K562 (cell line): Measurements from ENCODE around the gene IL18RAP. TPM values are rescaled to one million over a fixed set of nuclear protein-coding genes. Genes with fewer than 3 reads are reported as not detected.

Source experiments
- ATAC-seq: fragments of 200-7000 bp; cut with Tn5 transposase; 3 replicates; pipeline ENCODE4 v1.9.1; 2020; ENCODE audit warnings: moderate library complexity
- BruUV-seq: library from RNA; stranded (reverse); fragments of 400-500 nt; replicated peaks from 2 replicates; lab custom pipeline; 2021; lab: Mats Ljungman, UMichigan
- CTCF ChIA-PET: fragments of 300-600 bp; formaldehyde crosslinking; extraction: SDS; loops from one replicate; lab custom pipeline; 2021; ENCODE audit warnings: low intra/inter-chr PET ratio; lab: Yijun Ruan, JAX
- POLR2A ChIA-PET: fragments of 300-600, 350-650 bp; sonication (Branson Sonifier 250); formaldehyde crosslinking; extraction: SDS; loops from one replicate; lab custom pipeline; 2021; ENCODE audit warnings: antibody characterized with exemption, inconsistent platforms; lab: Yijun Ruan, JAX
- DNase-seq, 4 experiments: peaks; one replicate each; pipeline versions ENCODE4 v3.0.0 to v3.0.0-alpha.2; 2011 to 2018; ENCODE audit warnings: low spot score in 3 of 4, mixed read lengths in 3 of 4; ENCODE audit errors: extremely low read depth in 1 of 4
- FAIRE-seq: peaks from 2 replicates; lab custom pipeline; 2011; peaks lifted over from hg19 to GRCh38; lab: Jason Lieb, UNC
- H2AFZ ChIP-seq: 2 replicates; pipeline ENCODE4 v1.6.0; 2011; ENCODE audit warnings: low read depth, low read length, control low read depth, inconsistent platforms
- H3K27ac ChIP-seq: fragments of 200-600 bp; 3 replicates; pipeline ENCODE4 v1.8.0; 2011; ENCODE audit warnings: low read depth, mild to moderate bottlenecking, control low read depth, inconsistent platforms, low read length, moderate library complexity, mixed read lengths; ENCODE audit errors: extremely low read depth
- H3K27me3 ChIP-seq, 2 experiments: fragments of 300-600 bp in 1 of 2; 2 replicates in 1 of 2; 3 replicates in 1 of 2; pipeline versions ENCODE4 v1.6.0 to v1.8.0; 2011; ENCODE audit warnings: inconsistent platforms in 2 of 2, low read length in 2 of 2, mild to moderate bottlenecking in 1 of 2, mixed read lengths in 1 of 2, moderate library complexity in 1 of 2; ENCODE audit not compliant: control insufficient read depth in 2 of 2, insufficient read depth in 2 of 2
- H3K36me3 ChIP-seq: fragments of 300-600 bp; 3 replicates; pipeline ENCODE4 v1.8.0; 2011; ENCODE audit warnings: mild to moderate bottlenecking, low read length, inconsistent platforms; ENCODE audit not compliant: control insufficient read depth, insufficient read depth
- H3K4me1 ChIP-seq, 2 experiments: fragments of 200-600 bp in 1 of 2; replicated peaks in 1 of 2; 2 replicates in 1 of 2; 3 replicates in 1 of 2; pipeline versions ENCODE4 v1.5.1 to v1.8.0; 2011; ENCODE audit warnings: inconsistent platforms in 2 of 2, low read length in 2 of 2, mild to moderate bottlenecking in 1 of 2, mixed read lengths in 1 of 2, moderate library complexity in 1 of 2; ENCODE audit not compliant: control insufficient read depth in 2 of 2, insufficient read depth in 2 of 2
- H3K4me2 ChIP-seq: 2 replicates; pipeline ENCODE4 v1.6.1; 2011; ENCODE audit warnings: low read length, control low read depth, inconsistent platforms, mixed read lengths; ENCODE audit not compliant: insufficient read depth
- H3K4me3 ChIP-seq: fragments of 200-600 bp; sonication (generic), shearing (Covaris generic); 2 replicates; pipeline ENCODE4 v1.5.1; 2016; ENCODE audit warnings: control low read depth, inconsistent platforms
- H3K79me2 ChIP-seq: fragments of 200-600 bp; 3 replicates; pipeline ENCODE4 v1.8.0; 2011; ENCODE audit warnings: low read length, inconsistent platforms; ENCODE audit not compliant: control insufficient read depth, insufficient read depth
- H3K9ac ChIP-seq, 2 experiments: 2 replicates each; pipeline versions ENCODE4 v1.6.0 to v1.6.1; 2011; ENCODE audit warnings: low read depth in 2 of 2, low read length in 2 of 2, control low read depth in 1 of 2, inconsistent platforms in 1 of 2, mild to moderate bottlenecking in 1 of 2, mixed read lengths in 1 of 2; ENCODE audit not compliant: insufficient read depth in 1 of 2
- H3K9me1 ChIP-seq: one replicate; pipeline ENCODE4 v1.6.0; 2011; ENCODE audit warnings: inconsistent platforms, mild to moderate bottlenecking, low read length, moderate library complexity; ENCODE audit not compliant: control insufficient read depth, insufficient read depth
- H3K9me3 ChIP-seq: replicated peaks from 2 replicates; pipeline ENCODE4 v1.5.1; 2011; ENCODE audit warnings: low read depth, low read length, inconsistent platforms; ENCODE audit not compliant: control insufficient read depth, insufficient read depth
- H4K20me1 ChIP-seq: replicated peaks from 2 replicates; pipeline ENCODE4 v1.6.1; 2011; ENCODE audit warnings: low read length, inconsistent platforms, mixed read lengths; ENCODE audit not compliant: control insufficient read depth, insufficient read depth
- BCL6 ChIP-seq: fragments of 250-450 bp; sonication (Bioruptor Pico); IDR thresholded peaks from 2 replicates; pipeline ENCODE4 v1.4.0; 2020
- BRF1 ChIP-seq: IDR thresholded peaks from 3 replicates; pipeline ENCODE4 v1.6.1; 2011; ENCODE audit warnings: borderline replicate concordance, mild to moderate bottlenecking; ENCODE audit not compliant: insufficient read length; ENCODE audit errors: extremely low read depth
- FOXJ2 ChIP-seq: fragments of 200-800 bp; sonication (Bioruptor generic); IDR thresholded peaks from 2 replicates; pipeline ENCODE4 v1.6.1; 2016; ENCODE audit warnings: missing genetic modification characterization, missing compliant biosample characterization
- FOXM1 ChIP-seq, 2 experiments: fragments of 450-650 bp in 1 of 2; sonication (generic) in 1 of 2; formaldehyde crosslinking in 1 of 2; IDR thresholded peaks; 2 replicates each; pipeline versions ENCODE4 v1.6.1 to v1.9.0; 2017 to 2022; ENCODE audit warnings: low read depth in 2 of 2, mild to moderate bottlenecking in 2 of 2, missing genetic modification reagents in 1 of 2, moderate library complexity in 1 of 2
- GATA2 ChIP-seq: sonication (generic); formaldehyde crosslinking; IDR thresholded peaks from 2 replicates; pipeline ENCODE4 v1.4.0; 2020; ENCODE audit warnings: mild to moderate bottlenecking, missing genetic modification reagents
- LEF1 ChIP-seq: fragments of 450-650 bp; IDR thresholded peaks from 2 replicates; pipeline ENCODE4 v1.6.1; 2016; ENCODE audit warnings: mild to moderate bottlenecking
- MTA1 ChIP-seq: fragments of 450-650 bp; IDR thresholded peaks from 2 replicates; pipeline ENCODE4 v1.6.1; 2017; ENCODE audit warnings: borderline replicate concordance
- NCOA4 ChIP-seq: fragments of 450-650 bp; IDR thresholded peaks from 2 replicates; pipeline ENCODE4 v1.6.1; 2018; ENCODE audit warnings: mild to moderate bottlenecking; ENCODE audit not compliant: partially characterized antibody
- NR4A1 ChIP-seq, 2 experiments: fragments of 250-450 bp in 1 of 2; fragments of 450-650 bp in 1 of 2; sonication (Bioruptor Pico) in 1 of 2; IDR thresholded peaks; 2 replicates each; pipeline versions ENCODE4 v1.4.0 to v1.6.1; 2016 to 2020; ENCODE audit warnings: mild to moderate bottlenecking in 2 of 2, missing compliant biosample characterization in 1 of 2, missing genetic modification characterization in 1 of 2, moderate library complexity in 1 of 2
- PHF21A ChIP-seq: fragments of 450-650 bp; IDR thresholded peaks from 2 replicates; pipeline ENCODE4 v1.6.1; 2017; ENCODE audit warnings: low read depth, borderline replicate concordance
- PHTF2 ChIP-seq: fragments of 250-450 bp; sonication (Bioruptor Pico); IDR thresholded peaks from 2 replicates; pipeline ENCODE4 v1.5.0; 2021; ENCODE audit warnings: mild to moderate bottlenecking
- RCOR1 ChIP-seq, 2 experiments: IDR thresholded peaks; 2 replicates each; pipeline ENCODE4 v1.6.1; 2012; ENCODE audit warnings: low read depth in 2 of 2, low read length in 2 of 2, borderline replicate concordance in 1 of 2, improper control_type of control experiment in 1 of 2
- SAFB ChIP-seq: fragments of 200-400 bp; formaldehyde crosslinking; IDR thresholded peaks from 2 replicates; pipeline ENCODE4 v1.6.1; 2017; ENCODE audit warnings: low read depth, low read length, borderline replicate concordance
- SRSF7 ChIP-seq: fragments of 200-400 bp; formaldehyde crosslinking; optimal IDR thresholded peaks from 2 replicates; pipeline ENCODE3; 2017; ENCODE audit warnings: mild to moderate bottlenecking, low read depth, low read length
- TSHZ1 ChIP-seq: fragments of 250-450 bp; sonication (Bioruptor Pico); IDR thresholded peaks from 2 replicates; pipeline ENCODE4 v1.4.0; 2020; ENCODE audit warnings: mild to moderate bottlenecking, moderate library complexity
- WGBS: fragments of 100-300 bp; shearing (Covaris generic); methylation state at CpG from one replicate; pipeline ENCODE4 v1.1.6; 2016; ENCODE audit warnings: low coverage, mixed read lengths; ENCODE audit not compliant: insufficient coverage; ENCODE audit errors: missing lambda C conversion rate; 5-methylcytosine and 5-hydroxymethylcytosine counted together
- in situ Hi-C: fragments of 300-500 bp; cut with MboI; formaldehyde crosslinking; loops from 4 replicates; pipeline ENCODE4 v1.15.0; 2018; ENCODE audit warnings: inconsistent platforms, mixed read lengths
- intact Hi-C: fragments of 100-400 bp; cut with micrococcal nuclease; formaldehyde crosslinking; loops from 2 replicates; pipeline ENCODE4 v1.14.2; 2022
- polyA plus RNA-seq, 8 experiments: library from polyadenylated mRNA; depleted of rRNA in 4 of 8; stranded (reverse) in 5 of 8; unstranded in 3 of 8; fragments of >200 nt; fragmentation: Nextera tagmentation in 2 of 8; fragmentation: Illumina TruSeq in 1 of 8; extraction: Ambion mirVana in 2 of 8; extraction: Trizol in 1 of 8; gene quantifications; 2 replicates each; pipeline versions ENCODE4 v1.2.1 to v1.2.3, GENCODE V29; 2011 to 2014; ENCODE audit warnings: inconsistent platforms in 1 of 8, missing spikeins in 1 of 8
- total RNA-seq, 7 experiments: library from RNA; depleted of rRNA in 6 of 7; stranded (reverse); fragments of >200 nt in 6 of 7; fragmentation: Illumina TruSeq in 2 of 7; extraction: Trizol in 2 of 7; gene quantifications; 2 replicates each; pipeline versions ENCODE4 v1.2.1 to v1.2.3, GENCODE V29; 2011 to 2021; ENCODE audit warnings: low replicate concordance in 1 of 7
- TF ChIP-seq, protein P1 (sequence below): IDR thresholded peaks from 3 replicates; pipeline ENCODE4 v1.6.1; 2011; ENCODE audit warnings: borderline replicate concordance, mild to moderate bottlenecking; ENCODE audit not compliant: insufficient read length, insufficient read depth

IL18RAP gene
- total and polyA plus RNA-seq, 9 of the 15 experiments (the other 6 are each of a cell fraction or from before 2014, with no cell fraction given): 1.1 to 20.5 (median 5.8) TPM

GRCh38 chr2:102418421-102418961, 4.5 kb upstream of the IL18RAP start:
- POLR2A ChIA-PET: no interaction called here
- TF ChIP-seq PHF21A (no peak), BRF1 (no peak), SAFB (no peak), RCOR1 (IDR thresholded peaks at IDR 0.05; ENCODE audit: borderline replicate concordance in 1 of 2, low read depth in 2 of 2, low read length in 2 of 2) (peak in 1 of 2 experiments; percentile 91; a peak in 2 of 4 replicates), GATA2 (CRISPR knock-in tag) (peak; percentile 41; the same call in 1 of the 2 replicates), TSHZ1 (CRISPR knock-in tag) (no peak), FOXJ2 (no peak), MTA1 (0 out of 2 replicates have a peak, but pooled peaks have one; percentile 47), BCL6 (CRISPR knock-in tag) (no peak), FOXM1 (IDR thresholded peaks at IDR 0.05; ENCODE audit: low read depth) (no peak), FOXM1 (CRISPR knock-in tag; IDR thresholded peaks at IDR 0.05; ENCODE audit: low read depth) (no peak), LEF1 (no peak; the same call in 1 of the 2 replicates), PHTF2 (CRISPR knock-in tag) (no peak), NCOA4 (no peak), SRSF7 (no peak), NR4A1 (CRISPR knock-in tag; IDR thresholded peaks at IDR 0.05) (no peak), NR4A1 (tag; IDR thresholded peaks at IDR 0.05) (no peak)
- TF ChIP-seq, protein P1, sequence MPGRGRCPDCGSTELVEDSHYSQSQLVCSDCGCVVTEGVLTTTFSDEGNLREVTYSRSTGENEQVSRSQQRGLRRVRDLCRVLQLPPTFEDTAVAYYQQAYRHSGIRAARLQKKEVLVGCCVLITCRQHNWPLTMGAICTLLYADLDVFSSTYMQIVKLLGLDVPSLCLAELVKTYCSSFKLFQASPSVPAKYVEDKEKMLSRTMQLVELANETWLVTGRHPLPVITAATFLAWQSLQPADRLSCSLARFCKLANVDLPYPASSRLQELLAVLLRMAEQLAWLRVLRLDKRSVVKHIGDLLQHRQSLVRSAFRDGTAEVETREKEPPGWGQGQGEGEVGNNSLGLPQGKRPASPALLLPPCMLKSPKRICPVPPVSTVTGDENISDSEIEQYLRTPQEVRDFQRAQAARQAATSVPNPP: no peak

More at GRCh38 chr2:102418421-102418961, 4.5 kb upstream of the IL18RAP start:
- DNase-seq (peak in 2 of 4 experiments; percentile 69 to 80), FAIRE-seq (peak; percentile 80), ATAC-seq (peak; percentile 74)
- Histone ChIP-seq H3K4me3 (peak overlapping the region; percentile 3; the same call in 1 of the 2 replicates), H3K9ac (peak overlapping the region in 1 of 2 experiments; percentile 18; a peak in 1 of 4 replicates), H3K9me3 (no peaks in the 10 kb centered on the region; the same call in 1 of the 2 replicates), H3K4me2 (peak overlapping the region; percentile 30), H3K27ac (peak overlapping the region; percentile 70; the same call in 2 of the 3 replicates), H3K36me3 (no peaks in the 10 kb centered on the region), H4K20me1 (no peaks in the 10 kb centered on the region), H3K4me1 (peaks cover 21 to 61% of the 10 kb centered on the region in 2 experiments), H3K9me1 (no peaks in the 10 kb centered on the region), H3K27me3 (no peaks in the 10 kb centered on the region), H2AFZ (peak overlapping the region; percentile 26; the same call in 1 of the 2 replicates), H3K79me2 (no peaks in the 10 kb centered on the region)
- no TSS peak for BruUV-seq
- WGBS: 2% methylated on average over 2 of the region's 2 CpGs
- CTCF ChIA-PET: no interaction called here
- in situ Hi-C loops (no loop called here), intact Hi-C loops (no loop called here)
